ENCODE measurements around the gene BMAL2.
A peak's percentile ranks its signal among the peaks of the same experiment; 100 is the strongest.

Gene BMAL2, protein sequence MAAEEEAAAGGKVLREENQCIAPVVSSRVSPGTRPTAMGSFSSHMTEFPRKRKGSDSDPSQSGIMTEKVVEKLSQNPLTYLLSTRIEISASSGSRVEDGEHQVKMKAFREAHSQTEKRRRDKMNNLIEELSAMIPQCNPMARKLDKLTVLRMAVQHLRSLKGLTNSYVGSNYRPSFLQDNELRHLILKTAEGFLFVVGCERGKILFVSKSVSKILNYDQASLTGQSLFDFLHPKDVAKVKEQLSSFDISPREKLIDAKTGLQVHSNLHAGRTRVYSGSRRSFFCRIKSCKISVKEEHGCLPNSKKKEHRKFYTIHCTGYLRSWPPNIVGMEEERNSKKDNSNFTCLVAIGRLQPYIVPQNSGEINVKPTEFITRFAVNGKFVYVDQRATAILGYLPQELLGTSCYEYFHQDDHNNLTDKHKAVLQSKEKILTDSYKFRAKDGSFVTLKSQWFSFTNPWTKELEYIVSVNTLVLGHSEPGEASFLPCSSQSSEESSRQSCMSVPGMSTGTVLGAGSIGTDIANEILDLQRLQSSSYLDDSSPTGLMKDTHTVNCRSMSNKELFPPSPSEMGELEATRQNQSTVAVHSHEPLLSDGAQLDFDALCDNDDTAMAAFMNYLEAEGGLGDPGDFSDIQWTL

GRCh38 chr12:27332714-27333402 is at the start of gene BMAL2:
Gene BMAL2 (plus strand): TSS chr12:27332836. CDS start chr12:27333073, 237 bp downstream.
- 0 out of 2 replicates have a peak, but pooled peaks have one; percentile 8 for TF ChIP-seq POLR2A (IDR thresholded peaks at IDR 0.05; ENCODE audit: low read depth, low read length)
- peak; percentile 52 for DNase-seq (ENCODE audit: insufficient read length, low spot score)
- FAIRE-seq, result no peak

- no peak for TF ChIP-seq POLR2A (IDR thresholded peaks at IDR 0.05; ENCODE audit: low read depth, low read length)
- FAIRE-seq (no peak), DNase-seq (ENCODE audit: insufficient read length, low spot score) (no peak)
Measured at GRCh38 chr12:27284021-27284420, 48.6 kb upstream of the BMAL2 start.

- FAIRE-seq, result peak; percentile 82
- DNase-seq (ENCODE audit: insufficient read length, low spot score), result no peak
- no peak for TF ChIP-seq POLR2A (IDR thresholded peaks at IDR 0.05; ENCODE audit: low read depth, low read length)
Measured at GRCh38 chr12:27284751-27285150, 47.9 kb upstream of the BMAL2 start.

GRCh38 chr12:27285403-27285802 is 47.2 kb upstream of the BMAL2 start:
- TF ChIP-seq POLR2A (IDR thresholded peaks at IDR 0.05; ENCODE audit: low read depth, low read length), result no peak
- DNase-seq (ENCODE audit: insufficient read length, low spot score) (no peak), FAIRE-seq (peak; percentile 76)

- no peak for DNase-seq (ENCODE audit: insufficient read length, low spot score)
- FAIRE-seq, result no peak
- no peak for TF ChIP-seq POLR2A (IDR thresholded peaks at IDR 0.05; ENCODE audit: low read depth, low read length)
Measured at GRCh38 chr12:27289414-27289813, 43.2 kb upstream of the BMAL2 start.

- DNase-seq (ENCODE audit: insufficient read length, low spot score) (no peak), FAIRE-seq (no peak)
- TF ChIP-seq POLR2A (IDR thresholded peaks at IDR 0.05; ENCODE audit: low read depth, low read length), result no peak
Measured at GRCh38 chr12:27290501-27291168, 42.0 kb upstream of the BMAL2 start.

- DNase-seq (ENCODE audit: insufficient read length, low spot score), result no peak
- no peak for TF ChIP-seq POLR2A (IDR thresholded peaks at IDR 0.05; ENCODE audit: low read depth, low read length)
- peak; percentile 6 for FAIRE-seq
Measured at GRCh38 chr12:27291862-27292261, 40.8 kb upstream of the BMAL2 start.

DNA sequence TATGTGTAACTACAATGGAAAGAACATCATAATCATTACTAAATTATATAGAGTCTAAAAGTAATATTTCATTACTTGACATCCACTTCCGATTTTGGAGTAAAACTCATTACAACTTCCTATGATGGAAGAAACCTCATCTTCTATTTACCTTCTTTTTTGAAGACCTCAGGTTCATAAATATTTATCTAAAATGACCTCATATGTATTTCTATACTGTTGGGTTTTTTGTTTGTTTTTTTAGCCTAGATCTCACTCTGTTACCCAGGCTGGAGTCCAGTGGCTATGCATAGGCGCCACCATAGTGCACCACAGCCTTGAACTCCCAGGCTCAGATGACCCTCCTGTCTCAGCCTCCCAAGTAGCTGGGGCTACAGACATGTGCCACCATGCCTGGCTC is 39.9 kb upstream of the BMAL2 start:
- no peak for DNase-seq (ENCODE audit: insufficient read length, low spot score)
- no peak for FAIRE-seq
- no peak for TF ChIP-seq POLR2A (IDR thresholded peaks at IDR 0.05; ENCODE audit: low read depth, low read length)

- no peak for DNase-seq (ENCODE audit: insufficient read length, low spot score)
- no peak for FAIRE-seq
- TF ChIP-seq POLR2A (IDR thresholded peaks at IDR 0.05; ENCODE audit: low read depth, low read length), result no peak
Measured at GRCh38 chr12:27293463-27293862, 39.2 kb upstream of the BMAL2 start.

DNA sequence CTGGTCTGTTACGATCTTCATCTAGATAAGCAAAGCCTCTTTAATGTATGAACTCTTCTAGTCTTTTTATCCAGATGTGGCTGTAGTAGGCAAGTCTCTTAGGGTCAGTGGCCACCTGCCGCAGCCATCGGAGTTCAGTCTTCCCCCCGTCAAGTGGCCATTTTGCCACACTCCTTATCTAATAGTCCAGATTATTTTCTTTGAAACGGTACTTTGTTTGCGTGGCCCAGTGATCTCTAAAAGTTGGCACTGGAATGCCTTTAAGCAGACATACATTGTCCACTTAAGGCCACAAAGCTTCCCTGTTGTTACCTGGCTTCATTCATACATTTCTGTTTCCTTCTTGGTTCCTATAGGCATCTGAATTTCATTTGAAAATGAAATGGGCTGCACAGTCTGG is 36.0 kb upstream of the BMAL2 start:
- no peak for TF ChIP-seq POLR2A (IDR thresholded peaks at IDR 0.05; ENCODE audit: low read depth, low read length)
- DNase-seq (ENCODE audit: insufficient read length, low spot score) (no peak), FAIRE-seq (no peak)

DNA sequence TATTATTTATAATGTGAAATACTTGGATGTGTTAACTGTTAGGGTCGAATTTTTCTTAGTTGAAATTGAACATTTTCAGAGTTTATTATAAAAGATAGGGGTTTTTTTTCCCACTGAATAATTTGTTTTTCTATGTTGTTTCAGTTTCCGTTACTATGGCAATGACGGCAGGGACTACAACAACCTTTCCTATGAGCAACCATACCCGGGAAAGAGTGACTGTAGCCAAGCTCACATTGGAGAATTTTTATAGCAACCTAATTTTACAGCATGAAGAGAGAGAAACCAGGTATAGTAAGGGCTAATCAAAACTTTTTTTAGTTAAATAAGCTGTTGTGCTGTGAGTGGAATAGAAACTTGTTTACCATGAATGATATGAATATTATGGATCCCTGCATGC is 35.1 kb upstream of the BMAL2 start:
- DNase-seq (ENCODE audit: insufficient read length, low spot score) (no peak), FAIRE-seq (no peak)
- TF ChIP-seq POLR2A (IDR thresholded peaks at IDR 0.05; ENCODE audit: low read depth, low read length), result no peak

DNA sequence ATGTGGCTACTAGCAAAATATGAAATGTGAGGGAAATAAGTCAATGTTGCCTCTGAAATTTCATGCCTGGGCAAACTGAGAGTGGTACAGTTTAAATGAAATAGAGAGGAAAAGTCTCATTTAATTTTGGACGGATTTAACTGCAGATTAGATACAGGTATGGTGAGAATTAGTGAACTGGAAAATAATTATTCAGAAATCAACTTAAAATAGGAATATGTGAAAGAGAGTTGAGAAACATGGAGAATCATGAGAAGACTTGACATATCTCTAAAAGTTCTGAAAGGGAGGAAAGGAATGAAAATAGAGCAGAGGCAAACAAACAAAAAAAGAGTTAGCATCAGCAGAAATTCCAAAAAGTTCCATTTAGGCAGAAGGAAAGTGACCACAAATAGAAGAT is 33.5 kb upstream of the BMAL2 start:
- FAIRE-seq, result no peak
- no peak for TF ChIP-seq POLR2A (IDR thresholded peaks at IDR 0.05; ENCODE audit: low read depth, low read length)
- no peak for DNase-seq (ENCODE audit: insufficient read length, low spot score)

GRCh38 chr12:27300226-27300625 is 32.4 kb upstream of the BMAL2 start:
- TF ChIP-seq POLR2A (IDR thresholded peaks at IDR 0.05; ENCODE audit: low read depth, low read length), result no peak
- FAIRE-seq (no peak), DNase-seq (ENCODE audit: insufficient read length, low spot score) (no peak)

Measured in H54 (cell line).